Astrocyte (in vitro differentiated cells and primary cell): Measurements from ENCODE around the gene SRC. TPM values are rescaled to one million over a fixed set of nuclear protein-coding genes. Genes with fewer than 3 reads are reported as not detected.

Source experiments
- DNase-seq: peaks from one replicate; pipeline ENCODE4 v3.0.0-alpha.2; 2010; ENCODE audit warnings: low read depth
- FAIRE-seq: peaks from 2 replicates; lab custom pipeline; 2011; peaks lifted over from hg19 to GRCh38; lab: Jason Lieb, UNC
- H2AFZ ChIP-seq: 2 replicates; pipeline ENCODE4 v1.6.0; 2012; ENCODE audit warnings: low read depth, low read length, inconsistent platforms
- H3K27ac ChIP-seq: 2 replicates; pipeline ENCODE4 v1.5.1; 2011; ENCODE audit warnings: low read depth, low read length, inconsistent platforms
- H3K27me3 ChIP-seq: 2 replicates; pipeline ENCODE4 v1.6.0; 2011; ENCODE audit warnings: low read length, inconsistent platforms; ENCODE audit not compliant: insufficient read depth
- H3K36me3 ChIP-seq: 2 replicates; pipeline ENCODE4 v1.5.1; 2011; ENCODE audit warnings: low read length, inconsistent platforms; ENCODE audit not compliant: insufficient read depth
- H3K4me1 ChIP-seq: 2 replicates; pipeline ENCODE4 v1.5.1; 2011; ENCODE audit warnings: low read length, inconsistent platforms; ENCODE audit not compliant: insufficient read depth
- H3K4me2 ChIP-seq: 2 replicates; pipeline ENCODE4 v1.6.0; 2012; ENCODE audit warnings: low read length, inconsistent platforms
- H3K4me3 ChIP-seq: 2 replicates; pipeline ENCODE4 v1.5.1; 2011; ENCODE audit warnings: low read depth, mild to moderate bottlenecking, low read length, inconsistent platforms; ENCODE audit not compliant: insufficient read depth
- H3K79me2 ChIP-seq: 2 replicates; pipeline ENCODE4 v1.6.0; 2012; ENCODE audit warnings: mild to moderate bottlenecking, low read length, inconsistent platforms; ENCODE audit not compliant: insufficient read depth
- H3K9ac ChIP-seq: 2 replicates; pipeline ENCODE4 v1.6.0; 2012; ENCODE audit warnings: mild to moderate bottlenecking, low read length, inconsistent platforms
- H3K9me3 ChIP-seq: 2 replicates; pipeline ENCODE4 v1.5.1; 2012; ENCODE audit warnings: low read depth, mild to moderate bottlenecking, low read length, inconsistent platforms; ENCODE audit not compliant: insufficient read depth
- H4K20me1 ChIP-seq: 2 replicates; pipeline ENCODE4 v1.6.0; 2012; ENCODE audit warnings: low read length, inconsistent platforms; ENCODE audit not compliant: insufficient read depth
- H3K27ac Mint-ChIP-seq: one replicate; pipeline ENCODE4 v1.8.0; 2021; ENCODE audit warnings: mild to moderate bottlenecking, mixed read lengths; ENCODE audit not compliant: unreplicated experiment
- H3K27me3 Mint-ChIP-seq: one replicate; pipeline ENCODE4 v1.8.0; 2021; ENCODE audit warnings: low read depth, mixed read lengths; ENCODE audit not compliant: unreplicated experiment
- H3K36me3 Mint-ChIP-seq: one replicate; pipeline ENCODE4 v1.8.0; 2021; ENCODE audit warnings: low read depth, mixed read lengths; ENCODE audit not compliant: unreplicated experiment
- H3K4me1 Mint-ChIP-seq: one replicate; pipeline ENCODE4 v1.8.0; 2021; ENCODE audit warnings: low read depth, mixed read lengths; ENCODE audit not compliant: unreplicated experiment
- H3K4me3 Mint-ChIP-seq: one replicate; pipeline ENCODE4 v1.8.0; 2021; ENCODE audit warnings: mild to moderate bottlenecking, moderate library complexity, mixed read lengths; ENCODE audit not compliant: unreplicated experiment
- H3K9me3 Mint-ChIP-seq: one replicate; pipeline ENCODE4 v1.8.0; 2021; ENCODE audit warnings: mild to moderate bottlenecking, mixed read lengths; ENCODE audit not compliant: unreplicated experiment
- EZH2 ChIP-seq: IDR thresholded peaks from 2 replicates; pipeline ENCODE4 v1.6.1; 2012; ENCODE audit warnings: mild to moderate bottlenecking, low read length, inconsistent platforms; ENCODE audit not compliant: insufficient read depth
- total RNA-seq: library from RNA; stranded (reverse); gene quantifications from 2 replicates; pipeline ENCODE4 v1.2.1, GENCODE V29; 2021
- TF ChIP-seq, protein P1 (sequence below): IDR thresholded peaks from 2 replicates; pipeline ENCODE4 v1.5.1; 2011; ENCODE audit warnings: low read depth, mild to moderate bottlenecking, inconsistent platforms, low read length, moderate library complexity; ENCODE audit not compliant: insufficient read depth

Gene SRC
- total RNA-seq, 1 donor from 2014 or later: 33.4 TPM

DNA sequence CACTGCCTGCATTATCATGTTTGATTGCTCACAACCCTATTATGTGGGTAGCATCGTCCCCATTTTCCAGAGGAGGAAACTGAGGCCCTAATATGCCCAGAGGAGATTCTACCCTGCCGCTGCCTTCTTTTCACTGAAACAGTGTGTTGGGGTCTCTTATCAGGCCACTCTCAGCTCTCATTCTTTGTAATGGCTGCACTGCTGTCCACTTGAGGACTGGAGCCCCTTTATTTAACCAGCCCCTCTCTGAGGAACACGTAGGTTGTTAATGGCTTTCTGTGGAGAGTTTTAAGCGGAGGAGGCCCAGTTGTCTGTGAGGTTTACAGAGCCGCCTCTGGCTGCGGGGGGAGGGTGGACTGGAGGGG is 32.5 kb downstream of the SRC start:
- H3K79me2 ChIP-seq: peaks cover 18% of the 10 kb centered on the region
- peaks cover 3% of the 10 kb centered on the region for H3K36me3 ChIP-seq
- TF ChIP-seq, protein P1, sequence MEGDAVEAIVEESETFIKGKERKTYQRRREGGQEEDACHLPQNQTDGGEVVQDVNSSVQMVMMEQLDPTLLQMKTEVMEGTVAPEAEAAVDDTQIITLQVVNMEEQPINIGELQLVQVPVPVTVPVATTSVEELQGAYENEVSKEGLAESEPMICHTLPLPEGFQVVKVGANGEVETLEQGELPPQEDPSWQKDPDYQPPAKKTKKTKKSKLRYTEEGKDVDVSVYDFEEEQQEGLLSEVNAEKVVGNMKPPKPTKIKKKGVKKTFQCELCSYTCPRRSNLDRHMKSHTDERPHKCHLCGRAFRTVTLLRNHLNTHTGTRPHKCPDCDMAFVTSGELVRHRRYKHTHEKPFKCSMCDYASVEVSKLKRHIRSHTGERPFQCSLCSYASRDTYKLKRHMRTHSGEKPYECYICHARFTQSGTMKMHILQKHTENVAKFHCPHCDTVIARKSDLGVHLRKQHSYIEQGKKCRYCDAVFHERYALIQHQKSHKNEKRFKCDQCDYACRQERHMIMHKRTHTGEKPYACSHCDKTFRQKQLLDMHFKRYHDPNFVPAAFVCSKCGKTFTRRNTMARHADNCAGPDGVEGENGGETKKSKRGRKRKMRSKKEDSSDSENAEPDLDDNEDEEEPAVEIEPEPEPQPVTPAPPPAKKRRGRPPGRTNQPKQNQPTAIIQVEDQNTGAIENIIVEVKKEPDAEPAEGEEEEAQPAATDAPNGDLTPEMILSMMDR: no peak
- FAIRE-seq: no peak
- H3K4me1 ChIP-seq: peaks cover 18% of the 10 kb centered on the region
- no peaks in the 10 kb centered on the region for H3K27me3 ChIP-seq
- no peaks in the 10 kb centered on the region for H4K20me1 ChIP-seq
- H3K27ac ChIP-seq: peak overlapping the region; percentile 38
- no peak for DNase-seq
- Mint-ChIP-seq H3K4me1 (peaks cover 9% of the 10 kb centered on the region), H3K36me3 (peaks cover 7% of the 10 kb centered on the region), H3K4me3 (no peak overlapping the region), H3K27me3 (no peaks in the 10 kb centered on the region), H3K9me3 (no peaks in the 10 kb centered on the region), H3K27ac (peak overlapping the region; percentile 18)
- no peak overlapping the region for H3K4me3 ChIP-seq
- peak overlapping the region; percentile 39 for H3K9ac ChIP-seq
- no peak overlapping the region for H2AFZ ChIP-seq
- no peak overlapping the region for H3K4me2 ChIP-seq
- no peaks in the 10 kb centered on the region for H3K9me3 ChIP-seq

DNA sequence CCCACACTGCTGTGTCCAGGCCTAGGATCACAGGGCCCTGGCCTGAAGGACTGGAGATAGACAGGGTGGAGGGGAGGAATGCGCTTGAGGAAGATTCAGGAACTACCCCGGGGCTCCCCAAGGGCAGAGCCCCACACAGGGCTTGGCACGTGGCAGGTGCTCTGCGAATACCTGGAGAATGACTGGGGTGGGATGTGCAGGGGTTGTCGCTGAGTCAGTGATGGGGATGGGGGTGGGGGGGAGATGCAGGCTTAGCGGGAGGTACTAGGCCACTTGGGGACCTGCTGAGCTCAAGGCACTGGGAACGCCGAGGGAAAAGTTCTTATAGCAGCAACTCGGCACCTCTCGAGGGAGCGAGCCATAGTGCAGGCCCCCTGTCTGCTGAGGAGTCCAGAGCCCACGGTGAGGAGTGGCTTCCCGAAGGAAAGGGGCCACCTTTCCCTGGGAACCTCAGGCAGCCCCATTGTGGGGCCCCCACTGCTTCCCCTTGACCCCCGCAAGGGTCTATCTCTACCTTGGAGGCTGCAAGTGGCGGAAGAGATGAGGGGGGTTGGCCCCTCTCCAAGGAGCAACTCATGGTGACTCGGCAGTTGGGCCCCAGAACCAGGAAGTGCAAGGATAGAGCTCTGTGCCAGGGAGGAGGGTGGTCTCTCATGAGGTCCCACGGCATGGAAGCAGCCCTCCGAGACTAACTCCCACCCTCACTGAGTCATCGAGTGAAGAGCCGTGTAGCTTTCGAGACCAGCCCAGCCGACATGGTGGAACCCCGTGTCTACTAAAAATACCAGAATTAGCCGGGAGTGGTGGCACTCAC is 33.1 kb downstream of the SRC start:
- no peaks in the 10 kb centered on the region for H3K9me3 Mint-ChIP-seq
- peak overlapping the region; percentile 38 for H3K4me2 ChIP-seq
- H3K4me3 ChIP-seq: no peak overlapping the region
- H2AFZ ChIP-seq: peak overlapping the region; percentile 46
- H3K4me1 Mint-ChIP-seq: peaks cover 11% of the 10 kb centered on the region
- H3K9ac ChIP-seq: peak overlapping the region; percentile 39
- FAIRE-seq (no peak), DNase-seq (peak; percentile 51)
- peak overlapping the region; percentile 57 for H3K27ac ChIP-seq
- peaks cover 7% of the 10 kb centered on the region for H3K36me3 Mint-ChIP-seq
- no peaks in the 10 kb centered on the region for H3K9me3 ChIP-seq
- H3K27ac Mint-ChIP-seq: peak overlapping the region; percentile 18
- H3K36me3 ChIP-seq: peaks cover 3% of the 10 kb centered on the region
- peaks cover 24% of the 10 kb centered on the region for H3K4me1 ChIP-seq
- peaks cover 18% of the 10 kb centered on the region for H3K79me2 ChIP-seq
- no peaks in the 10 kb centered on the region for H4K20me1 ChIP-seq
- TF ChIP-seq, protein P1: no peak
- no peak for TF ChIP-seq EZH2
- no peak overlapping the region for H3K4me3 Mint-ChIP-seq
- no peaks in the 10 kb centered on the region for H3K27me3 Mint-ChIP-seq
- H3K27me3 ChIP-seq: no peaks in the 10 kb centered on the region
